ENCODE results near the gene PRR5. TPM values are rescaled to one million over a fixed set of nuclear protein-coding genes. Genes with fewer than 3 reads are reported as not detected.
"Not testable (repeated sequence)": the region's sequence is repeated elsewhere in the genome, so short reads cannot be mapped to it uniquely, and the experiment has no call there.

PRR5 gene
- total RNA-seq, 1 donor from 2014 or later: 20.5 TPM

DNA sequence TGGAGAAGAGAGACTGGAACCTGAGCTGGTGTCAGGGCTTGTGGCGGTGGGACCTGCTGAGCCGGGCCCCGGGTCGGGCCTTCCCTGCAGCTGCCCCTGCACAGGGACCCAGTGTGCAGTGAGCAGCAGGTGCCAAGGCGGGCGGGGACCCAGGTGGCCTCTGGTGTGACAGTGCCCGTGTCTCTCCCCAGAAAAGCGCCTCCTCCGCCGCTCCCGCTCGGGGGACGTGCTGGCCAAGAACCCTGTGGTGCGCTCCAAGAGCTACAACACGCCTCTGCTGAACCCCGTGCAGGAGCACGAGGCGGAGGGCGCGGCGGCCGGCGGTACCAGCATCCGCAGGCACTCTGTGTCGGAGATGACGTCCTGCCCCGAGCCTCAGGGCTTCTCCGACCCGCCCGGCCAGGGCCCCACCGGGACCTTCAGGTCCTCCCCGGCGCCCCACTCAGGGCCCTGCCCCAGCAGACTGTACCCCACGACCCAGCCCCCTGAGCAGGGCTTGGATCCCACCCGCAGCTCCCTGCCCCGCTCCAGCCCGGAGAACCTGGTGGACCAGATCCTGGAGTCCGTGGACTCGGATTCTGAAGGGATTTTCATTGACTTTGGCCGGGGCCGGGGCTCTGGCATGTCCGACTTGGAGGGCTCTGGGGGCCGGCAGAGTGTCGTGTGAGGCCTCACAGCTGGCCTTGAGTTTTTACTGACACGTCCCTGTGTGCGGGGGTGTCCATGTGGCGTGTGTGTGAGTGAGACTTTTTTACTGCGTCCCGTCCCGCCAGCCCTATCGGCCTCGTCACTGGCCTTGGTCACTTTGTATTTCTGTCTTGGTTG is 34.8 kb downstream of the PRR5 start:
- H3K9me3 Mint-ChIP-seq (ENCODE audit: low read depth): no peaks in the 10 kb centered on the region
- H3K4me3 Mint-ChIP-seq (ENCODE audit: low read depth): no peak overlapping the region
- no peak for DNase-seq (ENCODE audit: low spot score, unreplicated experiment)
- no peak overlapping the region for H3K27ac Mint-ChIP-seq
- no peaks in the 10 kb centered on the region for H3K27me3 Mint-ChIP-seq
- H3K36me3 Mint-ChIP-seq (ENCODE audit: insufficient read depth): no peaks in the 10 kb centered on the region
- TF ChIP-seq, protein P1, sequence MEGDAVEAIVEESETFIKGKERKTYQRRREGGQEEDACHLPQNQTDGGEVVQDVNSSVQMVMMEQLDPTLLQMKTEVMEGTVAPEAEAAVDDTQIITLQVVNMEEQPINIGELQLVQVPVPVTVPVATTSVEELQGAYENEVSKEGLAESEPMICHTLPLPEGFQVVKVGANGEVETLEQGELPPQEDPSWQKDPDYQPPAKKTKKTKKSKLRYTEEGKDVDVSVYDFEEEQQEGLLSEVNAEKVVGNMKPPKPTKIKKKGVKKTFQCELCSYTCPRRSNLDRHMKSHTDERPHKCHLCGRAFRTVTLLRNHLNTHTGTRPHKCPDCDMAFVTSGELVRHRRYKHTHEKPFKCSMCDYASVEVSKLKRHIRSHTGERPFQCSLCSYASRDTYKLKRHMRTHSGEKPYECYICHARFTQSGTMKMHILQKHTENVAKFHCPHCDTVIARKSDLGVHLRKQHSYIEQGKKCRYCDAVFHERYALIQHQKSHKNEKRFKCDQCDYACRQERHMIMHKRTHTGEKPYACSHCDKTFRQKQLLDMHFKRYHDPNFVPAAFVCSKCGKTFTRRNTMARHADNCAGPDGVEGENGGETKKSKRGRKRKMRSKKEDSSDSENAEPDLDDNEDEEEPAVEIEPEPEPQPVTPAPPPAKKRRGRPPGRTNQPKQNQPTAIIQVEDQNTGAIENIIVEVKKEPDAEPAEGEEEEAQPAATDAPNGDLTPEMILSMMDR (IDR thresholded peaks at IDR 0.05; ENCODE audit: unreplicated experiment): no peak
- peaks cover 21% of the 10 kb centered on the region for H3K4me1 Mint-ChIP-seq (ENCODE audit: low read depth)

DNA sequence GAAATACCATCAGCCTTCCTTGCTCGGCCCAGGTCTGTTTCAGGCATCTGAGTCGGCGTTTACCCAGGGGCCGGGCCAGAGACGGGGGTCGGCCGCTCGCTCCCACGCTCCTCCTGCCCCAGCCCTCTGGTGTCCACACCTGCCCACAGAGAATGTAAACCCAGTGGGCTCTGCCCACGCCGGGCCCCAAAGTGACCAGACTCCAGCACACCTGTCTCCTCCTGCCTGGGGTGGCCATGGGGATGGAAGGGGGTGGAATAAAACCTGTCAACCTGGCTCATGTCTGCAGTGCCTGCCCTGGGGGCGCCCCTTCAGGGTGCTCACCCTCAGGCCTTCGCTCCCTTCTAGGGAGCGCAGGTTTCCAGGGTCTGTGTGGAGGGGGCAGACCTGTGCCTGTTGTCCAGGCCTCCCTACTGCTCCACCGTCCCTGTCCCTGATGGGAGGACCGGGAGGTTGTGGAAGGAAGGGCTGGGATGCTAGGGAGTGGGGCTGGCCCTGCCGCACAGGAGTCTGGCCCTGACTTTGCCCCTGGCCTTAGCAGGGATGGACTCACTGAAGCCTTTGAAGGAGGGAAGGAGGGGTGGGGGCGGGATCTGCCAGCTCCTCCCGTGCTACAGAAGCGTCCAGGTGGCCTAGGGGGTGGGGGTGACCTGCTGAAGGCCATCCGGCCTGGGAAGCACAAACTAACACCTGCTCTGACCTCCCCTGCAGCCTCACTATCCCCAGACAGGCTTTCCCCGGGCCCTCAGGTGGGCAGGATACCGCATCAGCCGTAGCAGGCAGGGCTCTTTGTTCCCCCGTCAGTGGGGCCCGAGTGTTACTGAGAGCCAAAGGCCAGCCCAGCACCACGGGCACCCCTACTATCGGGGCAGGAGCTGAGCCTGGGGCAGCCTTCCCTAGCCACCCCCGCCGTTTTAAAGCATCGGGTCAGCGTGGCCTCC is 35.7 kb downstream of the PRR5 start:
- Mint-ChIP-seq H3K4me3 (ENCODE audit: low read depth) (no peak overlapping the region), H3K9me3 (ENCODE audit: low read depth) (no peaks in the 10 kb centered on the region), H3K27me3 (no peaks in the 10 kb centered on the region), H3K36me3 (ENCODE audit: insufficient read depth) (no peaks in the 10 kb centered on the region), H3K27ac (peak overlapping the region; percentile 84), H3K4me1 (ENCODE audit: low read depth) (peaks cover 23% of the 10 kb centered on the region)
- DNase-seq (ENCODE audit: low spot score, unreplicated experiment): no peak
- TF ChIP-seq, protein P1 (IDR thresholded peaks at IDR 0.05; ENCODE audit: unreplicated experiment): no peak

GRCh38 chr22:44738347-44738715 is 36.3 kb downstream of the PRR5 start:
- H3K4me1 Mint-ChIP-seq (ENCODE audit: low read depth): peaks cover 23% of the 10 kb centered on the region
- H3K9me3 Mint-ChIP-seq (ENCODE audit: low read depth): no peaks in the 10 kb centered on the region
- no peaks in the 10 kb centered on the region for H3K27me3 Mint-ChIP-seq
- no peak overlapping the region for H3K4me3 Mint-ChIP-seq (ENCODE audit: low read depth)
- no peaks in the 10 kb centered on the region for H3K36me3 Mint-ChIP-seq (ENCODE audit: insufficient read depth)
- peak overlapping the region; percentile 60 for H3K27ac Mint-ChIP-seq
- TF ChIP-seq, protein P1 (IDR thresholded peaks at IDR 0.05; ENCODE audit: unreplicated experiment): no peak
- DNase-seq (ENCODE audit: low spot score, unreplicated experiment): no peak

DNA sequence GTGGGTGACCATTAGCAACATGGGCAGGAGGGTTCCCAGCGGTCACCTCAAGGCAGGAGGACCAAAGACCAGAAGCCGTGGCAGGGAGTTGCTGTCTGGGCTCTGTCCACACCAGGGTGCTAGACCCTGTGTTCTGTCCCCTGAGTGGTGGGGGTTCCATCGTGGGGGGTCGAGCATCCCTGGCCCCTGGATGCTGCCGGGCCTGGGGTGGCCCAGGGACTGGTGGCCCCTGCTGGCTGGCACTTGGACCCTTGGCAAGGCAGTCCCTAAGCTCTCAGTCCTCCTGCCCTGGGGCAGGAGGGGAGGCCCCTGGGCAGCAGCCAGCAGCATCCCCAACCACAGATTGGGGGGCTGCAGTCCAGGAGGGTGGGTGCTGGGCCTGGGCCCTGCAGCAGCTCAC is 37.0 kb downstream of the PRR5 start:
- no peak overlapping the region for H3K4me3 Mint-ChIP-seq (ENCODE audit: low read depth)
- H3K27me3 Mint-ChIP-seq: no peaks in the 10 kb centered on the region
- no peaks in the 10 kb centered on the region for H3K36me3 Mint-ChIP-seq (ENCODE audit: insufficient read depth)
- H3K9me3 Mint-ChIP-seq (ENCODE audit: low read depth): no peaks in the 10 kb centered on the region
- TF ChIP-seq, protein P1 (IDR thresholded peaks at IDR 0.05; ENCODE audit: unreplicated experiment): no peak
- DNase-seq (ENCODE audit: low spot score, unreplicated experiment): no peak
- H3K4me1 Mint-ChIP-seq (ENCODE audit: low read depth): peaks cover 28% of the 10 kb centered on the region
- H3K27ac Mint-ChIP-seq: no peak overlapping the region

- H3K4me3 Mint-ChIP-seq (ENCODE audit: low read depth); DNase-seq (ENCODE audit: low spot score, unreplicated experiment); H3K36me3 Mint-ChIP-seq (ENCODE audit: insufficient read depth); H3K9me3 Mint-ChIP-seq (ENCODE audit: low read depth); H3K27me3 Mint-ChIP-seq: not testable (repeated sequence)
- H3K4me1 Mint-ChIP-seq (ENCODE audit: low read depth): peaks cover 30% of the 10 kb centered on the region
- H3K27ac Mint-ChIP-seq: peak overlapping the region; percentile 46
Measured at GRCh38 chr22:44739666-44740065, 37.7 kb downstream of the PRR5 start.
